Gastroesophageal sphincter (tissue), 3 donors: ENCODE results near the gene HOXB4.

ENCODE experiments used
- POLR2A ChIP-seq, 2 donors: fragments of 450-650 bp; IDR thresholded peaks; one replicate each; pipeline ENCODE4 v1.6.1; 2017; ENCODE audit warnings: antibody characterized with exemption in 2 of 2, mild to moderate bottlenecking in 2 of 2, moderate library complexity in 1 of 2
- TF ChIP-seq, protein P1 (sequence below), 4 experiments: fragments of 200-600 bp in 2 of 4; fragments of 450-650 bp in 2 of 4; sonication (generic) in 1 of 4; IDR thresholded peaks; one replicate each; pipeline ENCODE4 v1.5.1; 2017 to 2019; ENCODE audit warnings: antibody characterized with exemption in 4 of 4, mild to moderate bottlenecking in 2 of 4, moderate library complexity in 2 of 4

DNA sequence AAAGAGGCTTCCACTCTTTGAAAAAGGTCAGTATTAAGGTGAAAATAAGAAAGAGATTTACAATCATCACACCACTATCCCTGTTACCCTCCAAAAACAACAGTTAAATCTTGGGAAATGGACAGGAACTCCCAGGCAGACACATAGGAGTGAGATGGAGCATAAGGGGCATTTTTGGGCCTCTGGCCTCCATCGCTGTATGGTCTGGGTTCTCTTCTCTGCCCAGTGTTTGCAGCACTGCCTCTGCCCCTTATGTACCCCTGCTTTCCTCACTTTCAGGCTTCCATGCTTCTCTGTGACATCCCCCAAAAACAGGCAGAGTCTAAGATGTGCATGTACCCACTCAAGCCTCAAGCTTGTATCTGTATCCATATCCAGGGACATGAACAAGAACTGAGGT is 32.6 kb downstream of the HOXB4 start:
- no peak for TF ChIP-seq POLR2A (IDR thresholded peaks at IDR 0.05)
- TF ChIP-seq, protein P1, sequence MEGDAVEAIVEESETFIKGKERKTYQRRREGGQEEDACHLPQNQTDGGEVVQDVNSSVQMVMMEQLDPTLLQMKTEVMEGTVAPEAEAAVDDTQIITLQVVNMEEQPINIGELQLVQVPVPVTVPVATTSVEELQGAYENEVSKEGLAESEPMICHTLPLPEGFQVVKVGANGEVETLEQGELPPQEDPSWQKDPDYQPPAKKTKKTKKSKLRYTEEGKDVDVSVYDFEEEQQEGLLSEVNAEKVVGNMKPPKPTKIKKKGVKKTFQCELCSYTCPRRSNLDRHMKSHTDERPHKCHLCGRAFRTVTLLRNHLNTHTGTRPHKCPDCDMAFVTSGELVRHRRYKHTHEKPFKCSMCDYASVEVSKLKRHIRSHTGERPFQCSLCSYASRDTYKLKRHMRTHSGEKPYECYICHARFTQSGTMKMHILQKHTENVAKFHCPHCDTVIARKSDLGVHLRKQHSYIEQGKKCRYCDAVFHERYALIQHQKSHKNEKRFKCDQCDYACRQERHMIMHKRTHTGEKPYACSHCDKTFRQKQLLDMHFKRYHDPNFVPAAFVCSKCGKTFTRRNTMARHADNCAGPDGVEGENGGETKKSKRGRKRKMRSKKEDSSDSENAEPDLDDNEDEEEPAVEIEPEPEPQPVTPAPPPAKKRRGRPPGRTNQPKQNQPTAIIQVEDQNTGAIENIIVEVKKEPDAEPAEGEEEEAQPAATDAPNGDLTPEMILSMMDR (IDR thresholded peaks at IDR 0.05) = no peak
